Stimulated activated CD8-positive, alpha-beta memory T cell treated with anti-CD3 and anti-CD28 coated beads, Interleukin-4, amount 100 ng/mL, for 48 hours (primary cell): Measurements from ENCODE around the gene LIX1L.

Experiments
- DNase-seq: peaks from one replicate; pipeline ENCODE4 v3.0.0-alpha.2; 2020

LIX1L gene

GRCh38 chr1:145962157-145963102 is 4.6 kb upstream of the LIX1L start:
- peak; percentile 55 for DNase-seq

GRCh38 chr1:145961425-145962156 is 3.8 kb upstream of the LIX1L start:
- DNase-seq = peak; percentile 77

GRCh38 chr1:145961109-145961424 is 3.2 kb upstream of the LIX1L start:
- DNase-seq = no peak

- peak; percentile 74 for DNase-seq
Observed at GRCh38 chr1:145960468-145961108, 2.8 kb upstream of the LIX1L start.

GRCh38 chr1:145959957-145960467 is 2.2 kb upstream of the LIX1L start:
- DNase-seq = no peak

- no peak for DNase-seq
Observed at GRCh38 chr1:145959333-145959732, 1.5 kb upstream of the LIX1L start.

- no peak for DNase-seq
Observed at GRCh38 chr1:145958734-145959133, 917 bp upstream of the LIX1L start.

- DNase-seq = no peak
Observed at GRCh38 chr1:145956781-145957442, 905 bp downstream of the LIX1L start.

- DNase-seq = no peak
Observed at GRCh38 chr1:145956361-145956760, 1.5 kb downstream of the LIX1L start.

GRCh38 chr1:145955436-145955835 is 2.4 kb downstream of the LIX1L start:
- DNase-seq = no peak

GRCh38 chr1:145953861-145954260 is 4.0 kb downstream of the LIX1L start:
- no peak for DNase-seq

- no peak for DNase-seq
Observed at GRCh38 chr1:145952903-145953302, 4.9 kb downstream of the LIX1L start.

GRCh38 chr1:145951526-145951925 is 6.3 kb downstream of the LIX1L start:
- no peak for DNase-seq

GRCh38 chr1:145949219-145949618 is 8.6 kb downstream of the LIX1L start:
- no peak for DNase-seq

GRCh38 chr1:145947551-145947950 is 10.3 kb downstream of the LIX1L start:
- no peak for DNase-seq

GRCh38 chr1:145946477-145946986 is 11.3 kb downstream of the LIX1L start:
- DNase-seq = no peak

GRCh38 chr1:145944532-145944931 is 13.3 kb downstream of the LIX1L start:
- no peak for DNase-seq

GRCh38 chr1:145942871-145943270 is 14.9 kb downstream of the LIX1L start:
- DNase-seq = no peak

GRCh38 chr1:145942405-145942804 is 15.4 kb downstream of the LIX1L start:
- DNase-seq = no peak

- no peak for DNase-seq
Observed at GRCh38 chr1:145937436-145937835, 20.4 kb downstream of the LIX1L start.

GRCh38 chr1:145936247-145936646 is 21.6 kb downstream of the LIX1L start:
- no peak for DNase-seq

- DNase-seq = no peak
Observed at GRCh38 chr1:145935708-145936107, 22.1 kb downstream of the LIX1L start.
